A673 (cell line): ENCODE measurements around the gene GRIK5.
A peak's percentile ranks its signal among the peaks of the same experiment; 100 is the strongest.
"Not testable (repeated sequence)": the region's sequence is repeated elsewhere in the genome, so short reads cannot be mapped to it uniquely, and the experiment has no call there.

Experiments used
- CTCF ChIP-seq: fragments of 300-800, 200-600 bp; sonication (generic); conservative IDR thresholded peaks from 2 replicates; pipeline ENCODE4 v1.5.1; 2017; ENCODE audit warnings: low read depth, mild to moderate bottlenecking, antibody characterized with exemption, low read length, moderate library complexity, mixed read lengths
- EZH2 ChIP-seq: fragments of 200-600 bp; sonication (generic); IDR thresholded peaks from 2 replicates; pipeline ENCODE4 v1.6.1; 2017; ENCODE audit warnings: borderline replicate concordance, low read depth, mild to moderate bottlenecking, mixed read lengths, antibody characterized with exemption, low read length; ENCODE audit not compliant: poor library complexity, severe bottlenecking

- TF ChIP-seq CTCF: peak; percentile 90
- TF ChIP-seq EZH2: not testable (repeated sequence)
Observed at GRCh38 chr19:42034640-42035391, 35.2 kb downstream of the GRIK5 start.
